HCT116 (cell line): ENCODE measurements around the gene IL12A. TPM values are rescaled to one million over a fixed set of nuclear protein-coding genes. Genes with fewer than 3 reads are reported as not detected.

Experiments
- ATAC-seq: fragments of 200-7000 bp; cut with Tn5 transposase; 2 replicates; pipeline ENCODE4 v1.9.1; 2020; ENCODE audit warnings: mild to moderate bottlenecking, moderate library complexity
- BruUV-seq: library from RNA; stranded (reverse); fragments of 400-500 nt; replicated peaks from 2 replicates; lab custom pipeline; 2021; lab: Mats Ljungman, UMichigan
- CTCF ChIA-PET: fragments of 300-600 bp; sonication (Branson Sonifier 250); formaldehyde crosslinking; loops from one replicate; lab custom pipeline; 2021; ENCODE audit warnings: antibody characterized with exemption; lab: Charles Lee
- POLR2A ChIA-PET: fragments of 300-600, 350-600 bp; sonication (Branson Sonifier 250); formaldehyde crosslinking; loops from one replicate; lab custom pipeline; 2021; ENCODE audit warnings: antibody characterized with exemption; lab: Charles Lee
- RAD21 ChIA-PET, 2 experiments: fragments of 300-600 bp; sonication (Branson Sonifier 250); formaldehyde crosslinking; loops; one replicate each; lab custom pipeline; 2023; ENCODE audit warnings: low total read pairs in 2 of 2; ENCODE audit not compliant: uncharacterized antibody in 2 of 2, unreplicated experiment in 2 of 2, low non-redundant PET in 1 of 2; lab: Charles Lee
- DNase-seq: peaks from one replicate; pipeline ENCODE4 v3.0.0-alpha.2; 2010; ENCODE audit warnings: low read depth, low spot score
- H2AFZ ChIP-seq: fragments of 200-600 bp; shearing (Covaris generic), sonication (generic); 2 replicates; pipeline ENCODE4 v1.6.1; 2017; ENCODE audit warnings: low read depth, mixed run types, mixed read lengths, antibody characterized with exemption, low read length; ENCODE audit not compliant: poor library complexity, severe bottlenecking
- H3K27ac ChIP-seq: 2 replicates; pipeline ENCODE4 v1.5.1; 2012; ENCODE audit warnings: low read depth, low read length
- H3K27me3 ChIP-seq: fragments of 200-600 bp; sonication (generic); 2 replicates; pipeline ENCODE4 v1.6.1; 2016; ENCODE audit warnings: mixed run types, low read length, mixed read lengths; ENCODE audit not compliant: insufficient read depth
- H3K36me3 ChIP-seq, 2 experiments: fragments of 200-500 bp in 1 of 2; fragments of 200-600 bp in 1 of 2; sonication (Bioruptor generic) in 1 of 2; sonication (generic) in 1 of 2; 2 replicates each; pipeline versions ENCODE4 v1.5.1 to v1.6.1; 2014 to 2016; ENCODE audit warnings: low read length in 2 of 2, inconsistent platforms in 1 of 2, mixed read lengths in 1 of 2, mixed run types in 1 of 2; ENCODE audit not compliant: insufficient read depth in 2 of 2, control insufficient read depth in 1 of 2
- H3K4me1 ChIP-seq, 2 experiments: fragments of 200-600 bp in 1 of 2; sonication (generic) in 1 of 2; 2 replicates each; pipeline versions ENCODE4 v1.5.1 to v1.6.1; 2012 to 2017; ENCODE audit warnings: low read length in 2 of 2, inconsistent platforms in 1 of 2, mild to moderate bottlenecking in 1 of 2, mixed read lengths in 1 of 2, mixed run types in 1 of 2, moderate library complexity in 1 of 2; ENCODE audit not compliant: insufficient read depth in 2 of 2, control insufficient read depth in 1 of 2
- H3K4me2 ChIP-seq: fragments of 200-600 bp; sonication (generic); 2 replicates; pipeline ENCODE4 v1.6.1; 2017; ENCODE audit warnings: mixed run types, low read length, mixed read lengths
- H3K4me3 ChIP-seq, 2 experiments: fragments of 200-600 bp in 1 of 2; sonication (generic) in 1 of 2; replicated peaks in 1 of 2; 2 replicates each; pipeline ENCODE4 v1.5.1; 2011 to 2016; ENCODE audit warnings: low read length in 2 of 2, control low read depth in 1 of 2, low read depth in 1 of 2, mild to moderate bottlenecking in 1 of 2, mixed read lengths in 1 of 2, mixed run types in 1 of 2
- H3K79me2 ChIP-seq: fragments of 200-600 bp; sonication (generic); 2 replicates; pipeline ENCODE4 v1.6.1; 2017; ENCODE audit warnings: mild to moderate bottlenecking, mixed run types, low read length, moderate library complexity, mixed read lengths; ENCODE audit not compliant: insufficient read depth
- H3K9ac ChIP-seq: fragments of 200-600 bp; sonication (generic); 2 replicates; pipeline ENCODE4 v1.6.1; 2016; ENCODE audit warnings: low read length, mixed read lengths
- H3K9me2 ChIP-seq: fragments of 200-600 bp; sonication (generic), shearing (Covaris generic); 2 replicates; pipeline ENCODE4 v1.6.1; 2017; ENCODE audit warnings: mixed run types, mild to moderate bottlenecking, moderate library complexity; ENCODE audit not compliant: insufficient read depth
- H3K9me3 ChIP-seq, 2 experiments: fragments of 200-500 bp in 1 of 2; fragments of 200-600 bp in 1 of 2; sonication (Bioruptor generic) in 1 of 2; sonication (generic) in 1 of 2; 2 replicates each; pipeline ENCODE4 v1.6.1; 2014 to 2017; ENCODE audit warnings: low read length in 2 of 2, mixed read lengths in 2 of 2, inconsistent platforms in 1 of 2, low read depth in 1 of 2, mild to moderate bottlenecking in 1 of 2, mixed run types in 1 of 2, moderate library complexity in 1 of 2; ENCODE audit not compliant: control insufficient read depth in 1 of 2, insufficient read depth in 1 of 2
- H4K20me1 ChIP-seq: fragments of 200-600 bp; sonication (generic), shearing (Covaris generic); 2 replicates; pipeline ENCODE4 v1.6.1; 2017; ENCODE audit warnings: mixed run types, mild to moderate bottlenecking, moderate library complexity; ENCODE audit not compliant: insufficient read depth
- POLR2AphosphoS5 ChIP-seq: IDR thresholded peaks from 2 replicates; pipeline ENCODE4 v1.6.1; 2011; ENCODE audit warnings: mild to moderate bottlenecking, low read depth, low read length, moderate library complexity
- REST ChIP-seq: IDR thresholded peaks from 2 replicates; pipeline ENCODE4 v1.6.1; 2012; ENCODE audit warnings: low read depth
- ZFX ChIP-seq: fragments of 450-650 bp; IDR thresholded peaks from 2 replicates; pipeline ENCODE4 v1.6.1; 2017
- intact Hi-C: fragments of 100-400 bp; cut with micrococcal nuclease; formaldehyde crosslinking; loops from 2 replicates; pipeline ENCODE4 v1.10.0; 2022
- total RNA-seq: library from RNA; stranded (reverse); gene quantifications from one replicate; pipeline ENCODE4 v1.2.1, GENCODE V29; 2021; ENCODE audit not compliant: unreplicated experiment

IL12A gene
- total RNA-seq, 1 experiment from 2014 or later = 2.8 TPM

- no peak for TF ChIP-seq REST
- TF ChIP-seq, all 23 proteins: peak for 0
Observed at GRCh38 chr3:160035757-160036156, 47.1 kb downstream of the IL12A start (continued).

GRCh38 chr3:160038862-160039562 is 50.4 kb downstream of the IL12A start:
- H3K36me3 ChIP-seq = no peaks in the 10 kb centered on the region
- H3K79me2 ChIP-seq = no peaks in the 10 kb centered on the region
- 0 out of 2 replicates have a peak, but pooled peaks cover 4% of the 10 kb centered on the region for H3K27me3 ChIP-seq
- DNase-seq = no peak
- H3K9me3 ChIP-seq = peaks cover 0 to 4% of the 10 kb centered on the region in 2 experiments; a peak in 1 of 4 replicates
- CTCF ChIA-PET = no interaction called here
- no peak overlapping the region for H3K4me2 ChIP-seq
- H4K20me1 ChIP-seq = no peaks in the 10 kb centered on the region
- ATAC-seq = no peak
- no peak overlapping the region for H2AFZ ChIP-seq
- H3K4me3 ChIP-seq = no peak overlapping the region
- TF ChIP-seq ZFX (no peak), POLR2AphosphoS5 (no peak)
- H3K4me1 ChIP-seq = peaks cover 0 to 5% of the 10 kb centered on the region in 2 experiments; a peak in 1 of 4 replicates
- no peak overlapping the region for H3K9ac ChIP-seq
- intact Hi-C loops = no loop called here
- no TSS peak for BruUV-seq
- RAD21 ChIA-PET = no interaction called here
- no peak overlapping the region for H3K27ac ChIP-seq
- no peaks in the 10 kb centered on the region for H3K9me2 ChIP-seq
- POLR2A ChIA-PET = no interaction called here
